Colon (tissue), 2 donors: Measurements from ENCODE around the gene CAPZA3.
"Not testable (repeated sequence)": the region's sequence is repeated elsewhere in the genome, so short reads cannot be mapped to it uniquely, and the experiment has no call there.

Source experiments
- FAIRE-seq: peaks from 2 replicates; lab custom pipeline; 2012; peaks lifted over from hg19 to GRCh38; lab: Jason Lieb, UNC
- donor health status: control.
- donor health status: control.

CAPZA3 gene, protein sequence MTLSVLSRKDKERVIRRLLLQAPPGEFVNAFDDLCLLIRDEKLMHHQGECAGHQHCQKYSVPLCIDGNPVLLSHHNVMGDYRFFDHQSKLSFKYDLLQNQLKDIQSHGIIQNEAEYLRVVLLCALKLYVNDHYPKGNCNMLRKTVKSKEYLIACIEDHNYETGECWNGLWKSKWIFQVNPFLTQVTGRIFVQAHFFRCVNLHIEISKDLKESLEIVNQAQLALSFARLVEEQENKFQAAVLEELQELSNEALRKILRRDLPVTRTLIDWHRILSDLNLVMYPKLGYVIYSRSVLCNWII

GRCh38 chr12:18737819-18738218, at the start of gene CAPZA3, which contains the start of gene PLCZ1:
TSS of gene CAPZA3 (plus strand) at chr12:18738119. CDS start at chr12:18738269, 150 bp downstream.
TSS of gene PLCZ1 (minus strand) at chr12:18738012. CDS start at chr12:18737371, 641 bp downstream.
- no peak for FAIRE-seq

GRCh38 chr12:18689771-18690170, 48.1 kb upstream of the CAPZA3 start:
- FAIRE-seq = no peak

GRCh38 chr12:18690653-18691052, 47.3 kb upstream of the CAPZA3 start:
- no peak for FAIRE-seq

GRCh38 chr12:18693986-18694385, 43.9 kb upstream of the CAPZA3 start:
- FAIRE-seq = not testable (repeated sequence)

DNA sequence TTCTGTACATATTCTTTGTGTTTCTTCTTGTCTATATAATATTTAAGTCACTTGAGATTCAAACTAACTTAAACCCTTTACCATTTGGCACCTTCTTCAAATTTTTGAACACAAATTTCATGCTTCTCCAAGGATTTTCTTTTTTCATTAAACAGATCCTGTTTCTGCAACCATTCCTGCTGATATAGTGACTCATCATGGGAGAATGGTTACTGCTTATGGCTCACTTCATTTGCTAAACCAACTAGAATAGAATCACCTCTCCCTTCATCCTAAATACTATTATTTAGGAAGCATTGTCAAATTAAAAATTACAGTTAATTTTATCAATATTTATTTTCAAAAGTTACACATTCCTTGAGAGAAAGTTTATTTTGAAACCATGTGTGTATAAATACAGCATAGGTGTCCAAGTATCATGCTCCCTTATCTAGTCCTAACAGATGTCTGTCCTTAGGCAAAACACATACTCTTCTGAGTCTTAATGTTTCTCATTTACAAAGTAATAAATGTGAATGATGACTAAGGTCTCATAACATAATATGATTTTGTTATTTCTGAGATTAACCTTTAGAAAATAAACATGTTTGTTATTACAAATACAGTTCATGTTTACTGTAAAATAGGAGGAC, 40.8 kb upstream of the CAPZA3 start:
- FAIRE-seq = no peak

DNA sequence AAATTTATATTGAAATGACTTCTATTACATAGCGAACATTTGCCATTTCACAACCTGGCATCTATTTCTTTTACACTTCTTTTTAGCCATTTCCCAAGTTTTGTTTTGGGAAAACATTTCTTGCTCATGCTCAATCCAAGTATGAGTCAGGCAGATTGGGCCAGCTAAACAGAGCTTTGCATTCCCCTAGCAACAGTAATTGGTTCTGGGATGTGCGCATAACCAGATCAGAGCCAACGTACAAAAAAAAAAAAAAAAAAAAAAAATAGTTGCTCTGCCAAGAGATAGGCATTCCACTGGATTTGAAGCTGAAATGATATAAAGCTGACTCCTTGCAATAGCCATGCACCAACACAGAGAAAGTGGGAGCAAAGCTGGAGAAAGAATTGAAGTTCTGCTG, 37.6 kb upstream of the CAPZA3 start:
- no peak for FAIRE-seq

GRCh38 chr12:18703321-18703720, 34.6 kb upstream of the CAPZA3 start:
- no peak for FAIRE-seq

DNA sequence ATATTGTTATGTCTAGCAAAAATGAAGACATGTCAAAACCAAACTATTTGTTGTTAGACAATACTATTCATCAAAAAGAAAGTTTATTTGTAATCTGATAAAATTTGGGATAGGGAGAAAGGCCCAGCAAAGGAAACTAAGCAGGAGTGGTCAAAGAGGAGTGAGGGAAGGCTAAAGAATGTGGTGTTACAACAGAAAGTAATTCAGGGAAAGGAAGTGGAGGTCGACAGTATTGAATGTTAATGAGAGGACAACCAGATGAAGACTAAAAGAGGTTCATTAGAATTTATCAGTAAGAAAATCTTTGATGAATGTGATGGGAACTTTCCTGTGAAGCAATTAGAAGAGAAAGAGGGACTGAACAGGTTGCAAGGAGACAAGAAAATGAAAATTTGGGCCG, 34.0 kb upstream of the CAPZA3 start:
- no peak for FAIRE-seq

DNA sequence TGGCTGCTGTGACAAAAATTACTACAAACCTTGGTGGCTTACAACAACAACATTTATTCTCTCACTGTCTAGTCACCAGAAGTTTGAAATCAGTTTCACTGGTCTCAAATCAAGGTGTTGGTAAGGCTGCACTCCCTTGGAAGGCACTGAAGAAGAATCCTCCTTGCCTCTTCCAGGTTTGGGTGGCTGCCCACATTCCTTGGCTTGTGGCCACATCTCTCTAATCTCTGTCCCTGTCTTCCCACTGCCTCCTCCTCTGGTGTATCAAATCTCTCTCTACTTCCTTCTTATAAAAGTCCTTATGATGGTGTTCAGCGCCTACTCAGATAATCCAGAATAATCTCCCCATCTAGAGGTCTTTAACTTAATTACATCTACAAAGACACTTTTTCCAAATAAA, 31.1 kb upstream of the CAPZA3 start:
- FAIRE-seq = no peak

DNA sequence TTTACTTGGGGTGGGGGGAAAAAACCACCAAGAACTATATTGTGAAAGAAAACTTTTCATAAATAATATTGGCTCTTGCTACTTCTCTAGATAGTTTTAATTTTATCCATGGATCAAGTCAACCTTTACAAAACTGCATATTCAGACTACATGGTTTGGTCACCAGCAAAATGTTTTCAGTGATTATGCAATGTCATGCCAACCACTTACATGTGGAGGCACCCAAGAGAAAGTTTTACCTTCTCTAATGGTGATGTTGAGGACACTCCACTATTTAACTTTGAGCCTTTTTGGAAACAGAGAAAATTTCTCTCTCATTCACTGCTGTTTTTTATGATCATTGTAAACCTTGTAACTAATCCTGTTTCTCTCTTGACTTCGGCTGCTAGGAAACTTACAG, 21.7 kb upstream of the CAPZA3 start:
- no peak for FAIRE-seq

- FAIRE-seq = no peak
Measured at GRCh38 chr12:18718462-18718861, 19.5 kb upstream of the CAPZA3 start.

- FAIRE-seq = no peak
Measured at GRCh38 chr12:18719922-18720510, 17.9 kb upstream of the CAPZA3 start.

- no peak for FAIRE-seq
Measured at GRCh38 chr12:18720690-18721089, 17.2 kb upstream of the CAPZA3 start.

GRCh38 chr12:18721452-18721851, 16.5 kb upstream of the CAPZA3 start:
- FAIRE-seq = no peak

- FAIRE-seq = no peak
Measured at GRCh38 chr12:18723752-18724151, 14.2 kb upstream of the CAPZA3 start.

DNA sequence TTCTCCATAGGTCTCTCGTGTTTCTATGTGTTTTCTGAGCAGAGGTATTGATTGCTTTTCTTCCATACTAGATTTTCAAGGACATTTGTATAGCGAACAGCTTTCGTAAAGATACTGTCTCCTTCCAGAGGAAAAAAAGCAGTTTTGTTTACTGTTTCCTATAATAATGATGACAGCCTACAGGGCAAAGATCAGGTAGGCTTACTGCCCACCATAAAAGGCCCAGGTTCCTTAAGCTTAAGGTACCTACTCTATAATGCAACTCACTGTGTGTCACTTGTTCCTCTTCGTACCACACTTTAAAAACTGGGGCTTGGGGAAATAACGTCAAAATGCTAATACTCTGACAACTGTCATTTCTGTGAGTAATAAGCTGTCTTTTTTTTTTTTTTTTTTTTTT, 6.8 kb upstream of the CAPZA3 start:
- FAIRE-seq = no peak

- no peak for FAIRE-seq
Measured at GRCh38 chr12:18747895-18748294, 10.0 kb downstream of the CAPZA3 start.

DNA sequence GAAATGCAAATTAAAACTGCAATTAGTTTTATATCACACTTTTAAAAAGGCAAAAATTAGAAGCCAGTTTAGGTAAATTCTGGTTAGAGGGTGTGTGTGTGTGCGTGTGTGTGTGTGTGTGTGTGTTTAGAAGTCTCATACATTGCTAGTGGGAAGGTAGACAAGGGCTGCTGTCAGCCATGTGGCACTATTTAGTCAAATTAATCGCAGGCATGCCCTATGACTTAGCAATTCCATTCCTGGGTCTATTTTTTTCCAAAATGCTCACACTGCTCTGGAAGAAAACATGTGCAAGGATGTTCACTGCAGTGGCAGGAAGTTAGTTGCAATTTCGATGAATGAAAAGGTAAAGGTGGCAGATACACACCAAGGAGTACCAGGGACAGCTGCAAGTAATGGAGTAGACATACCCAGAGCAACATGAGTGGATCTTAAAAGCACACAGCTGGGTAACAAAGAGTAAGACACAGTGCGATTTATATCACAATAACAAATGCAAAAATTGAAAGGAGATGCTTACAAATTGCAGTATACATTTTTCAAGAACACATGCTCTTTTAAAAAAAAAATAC, 11.6 kb downstream of the CAPZA3 start:
- no peak for FAIRE-seq

DNA sequence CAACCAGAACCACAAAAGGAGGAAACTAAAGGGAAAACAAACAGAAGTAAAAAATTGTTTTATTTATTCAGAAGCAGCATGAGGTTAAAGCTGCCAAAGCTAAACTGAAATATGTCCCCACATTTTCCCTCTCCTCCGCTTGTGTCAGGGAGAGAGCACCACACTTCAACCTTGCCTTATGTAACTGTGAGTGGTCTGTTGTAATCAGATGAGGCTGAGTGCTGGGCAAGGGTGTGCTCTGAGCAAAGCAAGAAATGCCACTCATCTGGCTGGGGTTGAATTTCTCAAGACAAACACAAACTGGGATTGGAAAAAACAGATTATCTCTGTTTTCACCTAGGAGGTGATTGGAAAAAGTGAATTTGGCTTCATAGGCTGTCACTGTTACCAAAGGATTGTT, 12.2 kb downstream of the CAPZA3 start:
- FAIRE-seq = no peak

DNA sequence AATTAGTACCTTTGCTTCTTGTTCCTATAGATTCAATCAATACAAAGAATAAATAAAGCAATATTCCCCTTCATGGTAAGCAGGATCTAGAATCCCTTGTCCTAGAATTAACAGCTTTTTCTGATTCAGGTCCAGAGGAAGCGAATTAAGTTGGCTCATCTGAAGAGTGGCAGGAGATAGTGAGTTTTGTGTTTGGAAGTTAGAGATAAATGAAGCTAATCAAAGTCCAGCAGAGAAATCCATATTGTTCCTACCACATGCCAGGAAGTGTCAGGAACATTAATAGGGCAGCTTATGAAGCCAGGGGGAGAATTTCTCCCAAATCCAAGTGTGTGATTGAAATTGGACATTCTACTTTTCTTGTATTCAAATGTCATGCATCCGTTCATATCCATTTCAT, 13.9 kb downstream of the CAPZA3 start:
- no peak for FAIRE-seq

GRCh38 chr12:18752280-18752920, 14.5 kb downstream of the CAPZA3 start:
- no peak for FAIRE-seq

- no peak for FAIRE-seq
Measured at GRCh38 chr12:18752947-18753346, 15.0 kb downstream of the CAPZA3 start.
